Fibroblast of skin of left quadriceps (primary cell): ENCODE measurements around the gene MACROD2.
"Not testable (repeated sequence)": the region's sequence is repeated elsewhere in the genome, so short reads cannot be mapped to it uniquely, and the experiment has no call there.

Source experiments
- DNase-seq, 2 experiments: peaks; one replicate each; pipeline ENCODE4 v3.0.0-alpha.2; 2013; ENCODE audit warnings: low read depth in 2 of 2

The MACROD2 gene

GRCh38 chr20:14193443-14193842, 198.1 kb downstream of the MACROD2 start:
- no peak for DNase-seq

GRCh38 chr20:14193885-14194284, 198.6 kb downstream of the MACROD2 start:
- DNase-seq: no peak

DNA sequence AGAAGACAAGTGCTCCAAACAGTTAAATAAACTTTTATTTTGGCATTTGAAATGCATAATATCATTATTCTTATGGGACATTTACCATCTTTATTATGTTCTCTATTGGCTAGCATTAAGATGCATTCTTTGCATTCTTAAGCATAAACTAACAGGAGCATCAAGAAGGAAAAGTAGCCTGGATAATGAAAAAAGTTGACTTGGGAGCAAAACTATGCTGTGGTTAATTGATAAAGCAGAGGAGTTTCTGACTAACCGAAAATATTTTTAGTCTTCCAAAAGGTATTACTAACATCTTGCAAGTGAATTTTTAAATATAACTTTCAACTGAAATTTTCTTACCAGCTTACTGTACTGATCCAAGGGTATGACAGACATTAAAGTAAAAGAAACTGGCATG, 201.8 kb downstream of the MACROD2 start:
- peak; percentile 71 to 73 for DNase-seq

GRCh38 chr20:14198416-14198815, 203.1 kb downstream of the MACROD2 start:
- no peak for DNase-seq

GRCh38 chr20:14199111-14199510, 203.8 kb downstream of the MACROD2 start:
- no peak for DNase-seq

- no peak for DNase-seq
These were observed 208.3 kb downstream of the MACROD2 start for GRCh38 chr20:14203657-14204056.

DNA sequence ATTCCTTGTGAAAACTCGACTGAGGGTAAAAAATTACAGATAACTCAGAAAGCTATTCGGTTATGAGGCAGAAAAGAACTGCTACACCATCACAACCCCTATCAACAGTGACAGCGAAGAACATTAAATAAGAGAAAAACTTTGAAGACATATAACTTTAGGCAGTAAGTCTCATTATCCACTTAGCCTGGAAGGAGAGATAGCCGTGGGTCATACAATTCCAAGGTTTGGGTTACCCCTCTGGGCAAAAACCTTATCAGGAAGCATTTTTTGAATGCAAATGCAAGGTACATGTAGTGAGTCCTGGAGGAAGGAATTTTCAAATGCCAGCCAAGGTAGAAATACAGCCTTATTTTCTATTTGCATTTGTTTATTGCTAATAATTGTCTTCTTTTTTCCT, 212.3 kb downstream of the MACROD2 start:
- no peak for DNase-seq

- no peak for DNase-seq
These were observed 213.6 kb downstream of the MACROD2 start for GRCh38 chr20:14208956-14209355.

DNA sequence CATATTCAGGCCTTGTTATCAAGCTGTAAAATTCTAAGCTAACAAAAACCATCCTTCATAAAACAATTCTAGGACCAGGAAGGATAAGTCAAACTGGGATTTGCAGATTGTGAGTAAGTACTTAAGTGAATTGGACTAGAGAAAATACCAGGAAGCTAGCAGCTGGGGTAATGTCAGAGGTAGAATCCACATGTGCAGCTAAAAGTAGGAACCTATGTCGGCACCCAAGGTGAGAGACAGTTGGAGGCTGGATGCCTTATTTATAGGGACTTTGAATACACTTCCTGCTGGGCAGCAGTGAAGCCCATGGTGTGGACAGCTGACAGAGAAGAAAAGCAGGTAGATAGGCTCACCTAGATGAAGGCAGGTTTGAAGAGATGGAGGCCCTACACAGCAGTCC, 214.8 kb downstream of the MACROD2 start:
- DNase-seq: no peak

GRCh38 chr20:14214046-14214445, 218.7 kb downstream of the MACROD2 start:
- DNase-seq: no peak

GRCh38 chr20:14215880-14216279, 220.6 kb downstream of the MACROD2 start:
- DNase-seq: not testable (repeated sequence)

DNA sequence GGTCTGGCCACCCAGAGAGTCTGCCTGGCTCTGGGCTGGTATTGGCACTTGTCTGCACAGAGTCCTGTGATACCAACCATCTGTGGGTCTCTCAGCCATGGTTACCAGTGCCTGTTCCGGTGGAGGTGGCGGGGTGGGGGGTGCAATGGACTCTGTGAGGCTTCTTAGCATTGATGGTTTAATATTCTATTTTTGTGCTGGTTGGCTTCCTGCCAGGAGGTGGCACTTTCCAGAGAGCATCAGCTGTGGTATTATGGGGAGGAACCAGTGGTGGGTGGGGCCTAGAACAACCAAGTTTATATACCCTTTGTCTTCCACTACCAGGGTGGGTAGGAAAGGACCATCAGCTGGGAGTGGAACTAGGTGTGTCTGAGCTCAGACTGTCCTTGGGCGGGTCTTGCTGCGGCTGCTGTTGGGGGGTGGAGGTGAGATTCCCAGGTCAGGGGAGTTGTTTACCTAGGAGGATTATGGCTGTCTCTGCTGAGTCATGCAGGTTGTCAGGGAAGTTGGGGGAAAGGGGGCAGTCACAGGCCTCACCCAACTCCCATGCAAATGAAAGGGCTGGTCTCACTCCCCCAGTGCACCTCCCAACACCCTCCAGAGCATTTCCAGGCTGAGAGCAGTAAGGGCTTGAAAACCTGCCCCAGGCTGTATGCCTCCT, 224.6 kb downstream of the MACROD2 start:
- DNase-seq: no peak

GRCh38 chr20:14220986-14221385, 225.7 kb downstream of the MACROD2 start:
- DNase-seq: no peak

DNA sequence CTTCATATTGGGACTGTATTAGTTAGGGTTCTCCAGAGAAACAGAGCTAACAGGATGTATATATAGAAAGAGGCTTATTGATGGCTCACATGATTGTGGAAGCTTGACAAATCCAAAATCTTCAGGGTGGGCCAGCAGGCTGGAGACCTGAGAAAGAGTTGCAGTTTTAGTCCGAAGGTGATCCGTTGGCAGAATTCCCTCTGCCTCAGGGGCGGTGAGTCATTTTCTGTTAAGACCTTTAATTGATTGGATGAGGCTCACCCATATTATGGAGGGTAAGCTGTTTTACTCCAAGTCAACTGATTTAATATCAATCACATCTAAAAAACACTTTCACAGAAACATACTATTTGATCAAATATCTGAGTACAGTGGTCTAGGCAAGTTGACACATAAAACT, 228.5 kb downstream of the MACROD2 start:
- DNase-seq: no peak

DNA sequence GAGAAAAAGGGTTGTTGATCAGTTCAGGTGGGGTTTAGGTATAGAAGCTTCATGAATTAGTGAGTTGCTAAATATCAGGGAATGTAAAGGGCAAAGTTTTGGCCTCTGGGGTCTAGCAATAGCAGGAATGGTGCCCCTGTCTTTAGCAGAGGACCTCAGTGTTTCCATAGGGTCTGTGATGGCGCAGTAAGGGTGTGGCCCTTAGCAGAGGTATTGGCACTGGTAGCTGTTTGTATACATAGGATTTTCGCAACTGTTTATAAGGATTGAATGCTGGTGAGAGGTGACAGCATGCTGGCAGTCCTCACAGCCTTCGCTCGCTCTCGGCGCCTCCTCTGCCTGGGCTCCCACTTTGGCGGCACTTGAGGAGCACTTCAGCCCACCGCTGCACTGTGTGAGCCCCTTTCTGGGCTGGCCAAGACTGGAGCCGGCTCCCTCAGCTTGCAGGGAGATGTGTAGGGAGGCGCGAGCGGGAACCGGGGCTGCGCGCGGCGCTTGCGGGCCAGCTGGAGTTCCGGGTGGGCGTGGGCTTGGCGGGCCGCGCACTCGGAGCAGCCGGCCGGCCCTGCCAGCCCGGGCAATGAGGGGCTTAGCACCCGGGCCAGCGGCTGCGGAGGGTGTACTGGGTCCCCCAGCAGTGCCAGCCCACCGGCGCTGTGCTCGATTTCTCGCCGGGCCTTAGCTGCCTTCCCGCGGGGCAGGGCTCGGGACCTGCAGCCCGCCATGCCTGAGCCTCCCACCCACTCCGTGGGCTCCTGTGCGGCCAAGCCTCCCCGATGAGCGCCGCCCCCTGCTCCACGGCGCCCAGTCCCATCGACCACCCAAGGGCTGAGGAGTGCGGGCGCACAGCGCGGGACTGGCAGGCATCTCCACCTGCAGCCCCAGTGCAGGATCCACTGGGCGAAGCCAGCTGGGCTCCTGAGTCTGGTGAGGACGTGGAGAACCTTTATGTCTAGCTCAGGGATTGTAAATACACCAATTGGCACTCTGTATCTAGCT, 231.0 kb downstream of the MACROD2 start:
- not testable (repeated sequence) for DNase-seq

DNA sequence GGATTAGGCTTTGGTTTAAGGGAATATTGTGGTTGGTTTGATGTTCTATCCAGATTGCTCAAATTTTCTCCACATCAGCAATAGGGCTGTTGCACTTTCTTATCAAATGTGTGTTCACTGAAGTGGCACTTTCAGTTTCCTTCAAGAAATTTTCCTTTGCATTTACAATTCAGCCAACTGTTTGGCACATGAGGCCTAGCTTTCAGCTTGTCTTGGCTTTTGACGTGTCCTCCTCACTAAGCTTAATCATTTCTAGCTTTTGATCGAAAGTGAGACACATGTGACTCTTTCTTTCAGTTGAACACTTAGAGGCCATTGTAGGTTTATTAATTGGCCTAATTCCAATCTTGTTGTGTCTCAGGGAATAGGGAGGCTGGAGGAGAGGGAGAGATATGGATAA, 237.3 kb downstream of the MACROD2 start:
- no peak for DNase-seq

- peak; percentile 51 for DNase-seq
These were observed 239.5 kb downstream of the MACROD2 start for GRCh38 chr20:14234666-14235295.

- DNase-seq: peak; percentile 58 to 60
These were observed 240.0 kb downstream of the MACROD2 start for GRCh38 chr20:14235355-14235754.

- peak; percentile 45 to 49 for DNase-seq
These were observed 250.2 kb downstream of the MACROD2 start for GRCh38 chr20:14245368-14245970.

DNA sequence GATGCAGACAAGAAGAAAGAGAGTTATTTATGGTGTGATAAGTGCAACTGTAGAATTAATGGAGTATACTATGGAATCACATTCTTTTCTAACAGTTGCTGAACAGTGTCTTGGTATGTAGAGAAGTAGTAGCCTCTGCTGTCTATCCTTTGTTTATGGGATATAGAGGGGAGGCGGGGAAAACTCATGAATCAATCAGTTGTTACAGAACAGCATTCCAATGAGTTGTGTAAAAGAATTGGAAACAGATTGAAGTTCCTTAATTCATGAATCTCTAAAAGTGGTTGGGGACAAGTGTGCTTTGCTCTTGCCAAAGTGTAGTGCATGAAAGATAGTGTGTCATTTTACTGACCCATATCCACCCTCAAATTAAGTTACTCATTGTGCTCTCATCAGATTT, 264.4 kb downstream of the MACROD2 start:
- peak; percentile 53 to 59 for DNase-seq

GRCh38 chr20:14260367-14260766, 265.1 kb downstream of the MACROD2 start:
- no peak for DNase-seq

GRCh38 chr20:14264869-14265268, 269.6 kb downstream of the MACROD2 start:
- peak; percentile 13 to 22 for DNase-seq
